ENCODE measurements around the gene RIN3.

Gene RIN3

DNA sequence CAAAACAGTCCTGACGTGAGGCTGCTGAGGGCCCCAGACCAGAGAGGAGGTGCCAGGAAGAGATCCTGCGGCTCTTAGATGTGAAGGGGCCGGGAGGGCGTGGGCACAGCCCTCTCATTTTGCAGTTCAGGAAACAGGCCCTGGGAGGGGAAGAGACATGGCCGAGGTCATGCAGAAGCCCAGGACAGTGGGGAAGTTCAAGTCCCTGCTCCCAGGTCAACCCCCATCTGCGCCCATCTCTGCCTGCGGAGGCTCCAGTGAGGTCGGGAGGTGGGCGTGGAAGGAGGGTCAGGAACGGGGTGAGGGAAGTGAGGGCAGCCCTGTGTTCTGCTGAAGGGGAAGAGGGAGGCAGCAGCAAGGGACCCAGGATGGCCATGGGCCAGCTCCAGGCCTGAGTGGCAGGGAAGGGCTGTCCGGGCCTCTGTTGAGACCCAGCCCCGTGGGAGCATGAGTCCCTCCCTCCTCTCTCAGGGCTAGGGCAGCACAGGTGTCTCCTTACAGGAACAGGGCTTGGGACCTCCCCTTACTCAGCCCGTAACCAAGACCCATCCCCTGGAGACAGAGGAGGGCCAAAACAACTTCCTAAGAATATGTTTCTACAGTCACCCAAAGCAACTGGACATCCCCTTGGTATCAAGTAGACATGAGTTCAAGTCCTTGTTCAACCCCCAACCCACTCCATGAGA, 144.0 kb downstream of the RIN3 start:
- H3K4me3 ChIP-seq (ENCODE audit: low read depth, low read length), result no peak overlapping the region
- TF ChIP-seq POLR2A (IDR thresholded peaks at IDR 0.05; ENCODE audit: extremely low read depth, insufficient read length) (no peak), MAX (IDR thresholded peaks at IDR 0.05; ENCODE audit: low read depth, low read length) (no peak), MYC (IDR thresholded peaks at IDR 0.05; ENCODE audit: low read depth, low read length) (no peak), CTCF (IDR thresholded peaks at IDR 0.05; ENCODE audit: low read depth, low read length) (no peak)
- peak; percentile 37 for DNase-seq (ENCODE audit: low read depth)

- TF ChIP-seq CTCF (IDR thresholded peaks at IDR 0.05; ENCODE audit: low read depth, low read length) (no peak), MAX (IDR thresholded peaks at IDR 0.05; ENCODE audit: low read depth, low read length) (no peak), MYC (IDR thresholded peaks at IDR 0.05; ENCODE audit: low read depth, low read length) (no peak), POLR2A (IDR thresholded peaks at IDR 0.05; ENCODE audit: extremely low read depth, insufficient read length) (no peak)
Observed at GRCh38 chr14:92658160-92658559, 144.6 kb downstream of the RIN3 start.

DNA sequence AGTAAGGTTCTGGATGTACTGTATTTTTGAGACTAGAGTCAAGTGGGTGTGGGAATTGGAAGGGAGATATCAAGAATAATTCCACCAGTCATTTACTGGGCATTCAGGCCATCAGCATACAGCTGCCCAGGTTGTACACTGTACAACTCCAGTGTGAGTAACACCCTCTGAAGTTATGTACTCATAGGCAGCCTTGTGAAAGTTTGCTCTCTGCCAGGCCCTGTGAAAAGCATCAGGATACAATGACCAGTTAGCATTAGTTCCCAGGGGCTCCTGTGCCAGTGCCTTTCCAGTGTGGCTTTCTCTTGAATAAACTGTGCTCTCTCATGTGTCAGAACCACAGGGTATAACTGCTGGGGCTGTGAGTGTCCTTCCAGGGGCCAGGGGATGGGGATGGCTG, 145.1 kb downstream of the RIN3 start:
- TF ChIP-seq CTCF (IDR thresholded peaks at IDR 0.05; ENCODE audit: low read depth, low read length) (no peak), MAX (IDR thresholded peaks at IDR 0.05; ENCODE audit: low read depth, low read length) (no peak), MYC (IDR thresholded peaks at IDR 0.05; ENCODE audit: low read depth, low read length) (no peak)
- H3K4me3 ChIP-seq (ENCODE audit: low read depth, low read length), result no peak overlapping the region
- no peak for DNase-seq (ENCODE audit: low read depth)

More at GRCh38 chr14:92658160-92658559, 144.6 kb downstream of the RIN3 start:
- DNase-seq (ENCODE audit: low read depth), result no peak
- no peak overlapping the region for H3K4me3 ChIP-seq (ENCODE audit: low read depth, low read length)

DNA sequence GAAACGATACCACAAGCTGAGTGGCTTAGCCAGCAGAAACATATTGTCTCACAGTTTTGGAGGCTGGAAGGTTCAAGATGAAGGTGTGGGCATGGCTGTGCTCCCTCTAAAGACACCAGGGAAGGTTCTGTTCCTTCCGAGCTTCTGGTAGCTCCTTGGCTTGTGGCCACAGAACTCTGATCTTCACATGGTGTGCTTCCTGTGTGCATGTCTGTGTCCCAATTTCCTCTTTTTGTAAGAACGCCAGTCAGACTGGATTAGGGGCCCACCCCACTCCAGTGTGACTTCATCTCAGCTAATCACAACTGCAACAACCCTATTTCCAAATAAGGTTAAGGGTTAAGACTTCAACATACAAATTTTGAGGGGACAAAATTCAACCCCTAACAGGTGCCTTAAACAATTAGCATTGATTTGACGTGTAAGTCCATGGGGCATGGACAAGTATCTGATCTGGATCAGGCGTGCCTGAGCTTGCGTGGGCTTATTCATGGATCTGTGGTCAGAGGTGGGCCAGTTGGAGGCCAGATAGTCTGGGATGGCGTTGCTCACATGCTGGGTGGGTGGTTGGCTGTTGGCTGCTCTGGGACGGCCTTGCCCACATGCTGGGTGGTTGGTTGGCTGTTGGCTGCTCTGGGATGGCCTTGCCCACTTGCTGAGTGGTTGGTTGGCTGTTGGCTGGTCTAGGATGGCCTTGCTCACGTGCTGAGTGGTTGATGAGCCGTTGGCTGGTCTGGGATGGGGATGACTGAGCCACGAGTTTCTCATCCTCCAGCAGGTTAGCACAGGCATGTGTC, 146.4 kb downstream of the RIN3 start:
- H3K4me3 ChIP-seq (ENCODE audit: low read depth, low read length), result no peak overlapping the region
- TF ChIP-seq MYC (IDR thresholded peaks at IDR 0.05; ENCODE audit: low read depth, low read length) (peak; percentile 95), CTCF (IDR thresholded peaks at IDR 0.05; ENCODE audit: low read depth, low read length) (no peak), POLR2A (IDR thresholded peaks at IDR 0.05; ENCODE audit: extremely low read depth, insufficient read length) (peak; percentile 18), MAX (IDR thresholded peaks at IDR 0.05; ENCODE audit: low read depth, low read length) (peak; percentile 89)
- peak; percentile 97 for DNase-seq (ENCODE audit: low read depth)

DNA sequence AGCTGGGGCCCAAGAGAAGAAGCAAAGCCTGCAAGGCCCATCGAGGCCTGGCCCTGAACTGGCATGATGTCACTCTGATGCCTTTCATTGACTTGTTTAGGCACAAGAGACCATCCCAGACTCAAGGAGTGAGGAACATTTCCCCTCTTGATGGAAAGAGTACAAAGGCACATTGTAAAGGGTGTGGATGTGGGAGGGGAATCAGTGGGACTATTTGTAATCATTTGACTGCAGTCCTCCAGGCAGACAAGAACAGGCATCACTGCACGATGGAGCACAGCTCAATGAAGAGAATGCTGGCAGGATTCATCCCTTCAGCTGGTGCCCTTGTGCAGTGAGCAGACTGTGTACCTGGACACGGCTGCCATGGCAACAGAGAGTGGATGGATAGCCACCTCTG, 147.0 kb downstream of the RIN3 start:
- no peak for TF ChIP-seq POLR2A (IDR thresholded peaks at IDR 0.05; ENCODE audit: extremely low read depth, insufficient read length)
- no peak for TF ChIP-seq MYC (IDR thresholded peaks at IDR 0.05; ENCODE audit: low read depth, low read length)
- TF ChIP-seq MAX (IDR thresholded peaks at IDR 0.05; ENCODE audit: low read depth, low read length), result no peak
- no peak for TF ChIP-seq CTCF (IDR thresholded peaks at IDR 0.05; ENCODE audit: low read depth, low read length)
- H3K4me3 ChIP-seq (ENCODE audit: low read depth, low read length), result no peak overlapping the region
- no peak for DNase-seq (ENCODE audit: low read depth)

All from NB4 (cell line).